Parathyroid adenoma (tissue), 2 donors: ENCODE measurements around the gene PHRF1.

Experiments used
- H2AFZ ChIP-seq: fragments of 300-600 bp; sonication (generic); one replicate; pipeline ENCODE4 v1.7.0; 2017; ENCODE audit warnings: antibody characterized with exemption, mild to moderate bottlenecking
- H3K27ac ChIP-seq: fragments of 300-600 bp; sonication (generic); one replicate; pipeline ENCODE4 v1.7.0; 2017
- H3K27me3 ChIP-seq: fragments of 300-600 bp; sonication (generic); one replicate; pipeline ENCODE4 v1.7.0; 2017; ENCODE audit warnings: low read length; ENCODE audit not compliant: control insufficient read depth, insufficient read depth
- H3K36me3 ChIP-seq: fragments of 300-600 bp; sonication (generic); one replicate; pipeline ENCODE4 v1.7.0; 2017; ENCODE audit warnings: low read length; ENCODE audit not compliant: control insufficient read depth, insufficient read depth
- H3K4me1 ChIP-seq: fragments of 300-600 bp; sonication (generic); one replicate; pipeline ENCODE4 v1.7.0; 2017; ENCODE audit warnings: control low read depth
- H3K4me2 ChIP-seq: fragments of 300-600 bp; sonication (generic); one replicate; pipeline ENCODE4 v1.7.0; 2017; ENCODE audit warnings: low read length
- H3K4me3 ChIP-seq: fragments of 300-600 bp; sonication (generic); one replicate; pipeline ENCODE4 v1.7.0; 2017; ENCODE audit warnings: low read depth, low read length
- H3K79me2 ChIP-seq: fragments of 300-600 bp; sonication (generic); one replicate; pipeline ENCODE4 v1.7.0; 2017; ENCODE audit warnings: control low read depth
- H3K9ac ChIP-seq: fragments of 300-600 bp; sonication (generic); one replicate; pipeline ENCODE4 v1.7.0; 2017; ENCODE audit warnings: mild to moderate bottlenecking
- H3K9me3 ChIP-seq: fragments of 300-600 bp; sonication (generic); one replicate; pipeline ENCODE4 v1.7.0; 2017; ENCODE audit warnings: low read length; ENCODE audit not compliant: control insufficient read depth
- CTCF ChIP-seq: fragments of 300-600 bp; sonication (generic); IDR thresholded peaks from one replicate; pipeline ENCODE4 v1.7.0; 2017; ENCODE audit warnings: antibody characterized with exemption, mild to moderate bottlenecking
- donor health status: primary hyperparathyroidism.

Gene PHRF1

GRCh38 chr11:637333-637592, 61.0 kb downstream of the PHRF1 start:
- H3K4me2 ChIP-seq = no peak overlapping the region
- no peak overlapping the region for H3K27ac ChIP-seq
- no peaks in the 10 kb centered on the region for H3K36me3 ChIP-seq
- no peaks in the 10 kb centered on the region for H3K27me3 ChIP-seq
- TF ChIP-seq CTCF = no peak
- H3K4me3 ChIP-seq = no peak overlapping the region
- no peak overlapping the region for H3K9ac ChIP-seq
- no peaks in the 10 kb centered on the region for H3K9me3 ChIP-seq
- no peak overlapping the region for H2AFZ ChIP-seq
- H3K79me2 ChIP-seq = no peaks in the 10 kb centered on the region
- no peaks in the 10 kb centered on the region for H3K4me1 ChIP-seq

- no peaks in the 10 kb centered on the region for H3K79me2 ChIP-seq
- no peaks in the 10 kb centered on the region for H3K36me3 ChIP-seq
- H3K9ac ChIP-seq = no peak overlapping the region
- no peak for TF ChIP-seq CTCF
- H3K27me3 ChIP-seq = no peaks in the 10 kb centered on the region
- H3K4me2 ChIP-seq = no peak overlapping the region
- no peak overlapping the region for H2AFZ ChIP-seq
- no peaks in the 10 kb centered on the region for H3K4me1 ChIP-seq
- H3K27ac ChIP-seq = no peak overlapping the region
- H3K4me3 ChIP-seq = no peak overlapping the region
- H3K9me3 ChIP-seq = no peaks in the 10 kb centered on the region
Observed at GRCh38 chr11:637593-638521, 61.6 kb downstream of the PHRF1 start.

- no peak overlapping the region for H3K4me2 ChIP-seq
- H3K4me1 ChIP-seq = no peaks in the 10 kb centered on the region
- H3K27ac ChIP-seq = no peak overlapping the region
- no peak overlapping the region for H3K4me3 ChIP-seq
- no peak overlapping the region for H2AFZ ChIP-seq
- H3K9me3 ChIP-seq = no peaks in the 10 kb centered on the region
- no peak overlapping the region for H3K9ac ChIP-seq
- TF ChIP-seq CTCF = no peak
- no peaks in the 10 kb centered on the region for H3K27me3 ChIP-seq
- no peaks in the 10 kb centered on the region for H3K36me3 ChIP-seq
- H3K79me2 ChIP-seq = no peaks in the 10 kb centered on the region
Observed at GRCh38 chr11:638631-639331, 62.5 kb downstream of the PHRF1 start.

GRCh38 chr11:639332-639955, 63.2 kb downstream of the PHRF1 start:
- no peaks in the 10 kb centered on the region for H3K79me2 ChIP-seq
- no peak overlapping the region for H2AFZ ChIP-seq
- no peak for TF ChIP-seq CTCF
- no peak overlapping the region for H3K4me2 ChIP-seq
- no peaks in the 10 kb centered on the region for H3K9me3 ChIP-seq
- H3K9ac ChIP-seq = no peak overlapping the region
- no peak overlapping the region for H3K4me3 ChIP-seq
- H3K27ac ChIP-seq = no peak overlapping the region
- H3K36me3 ChIP-seq = no peaks in the 10 kb centered on the region
- no peaks in the 10 kb centered on the region for H3K4me1 ChIP-seq
- no peaks in the 10 kb centered on the region for H3K27me3 ChIP-seq
